COLO829 (cell line): ENCODE data around the gene CYB561.
A peak's percentile ranks its signal among the peaks of the same experiment; 100 is the strongest.
"Not testable (repeated sequence)": the region's sequence is repeated elsewhere in the genome, so short reads cannot be mapped to it uniquely, and the experiment has no call there.

Source experiments
- DNase-seq: peaks from one replicate; pipeline ENCODE4 v3.0.0; 2012; ENCODE audit warnings: low spot score

Gene CYB561

DNA sequence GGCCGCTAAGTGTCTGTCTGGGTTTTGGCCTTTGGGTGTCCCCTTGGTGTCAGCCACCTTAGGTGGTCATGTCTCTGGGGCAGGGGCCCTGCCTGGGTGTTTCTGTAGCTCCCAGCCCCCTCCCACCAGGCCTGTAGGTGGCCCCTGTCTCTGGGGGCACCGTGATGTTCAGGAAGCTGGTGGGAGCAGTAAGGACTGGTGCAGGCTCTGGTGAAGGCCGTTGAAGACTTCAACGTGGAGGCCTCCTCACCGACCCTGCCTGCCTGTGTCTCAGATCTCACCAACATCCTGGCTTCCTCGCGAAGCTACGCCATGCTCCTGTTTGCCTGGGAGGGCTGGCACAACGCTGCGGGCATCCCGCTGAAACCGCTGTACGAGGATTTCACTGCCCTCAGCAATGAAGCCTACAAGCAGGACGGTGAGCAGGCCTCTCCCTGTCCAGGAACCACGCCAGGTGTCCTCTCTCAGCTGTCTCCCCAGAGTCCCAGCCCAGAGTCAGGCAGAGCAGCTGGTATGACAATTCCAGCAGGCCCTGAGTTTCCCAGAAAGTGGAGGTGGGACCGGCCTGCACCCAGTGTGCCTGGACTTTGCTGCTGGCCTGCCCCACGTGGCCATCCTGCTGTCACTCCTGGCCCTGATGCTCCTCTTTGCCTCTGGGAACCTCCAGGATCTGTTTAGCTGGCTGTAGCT is 33.5 kb upstream of the CYB561 start:
- DNase-seq = no peak

DNA sequence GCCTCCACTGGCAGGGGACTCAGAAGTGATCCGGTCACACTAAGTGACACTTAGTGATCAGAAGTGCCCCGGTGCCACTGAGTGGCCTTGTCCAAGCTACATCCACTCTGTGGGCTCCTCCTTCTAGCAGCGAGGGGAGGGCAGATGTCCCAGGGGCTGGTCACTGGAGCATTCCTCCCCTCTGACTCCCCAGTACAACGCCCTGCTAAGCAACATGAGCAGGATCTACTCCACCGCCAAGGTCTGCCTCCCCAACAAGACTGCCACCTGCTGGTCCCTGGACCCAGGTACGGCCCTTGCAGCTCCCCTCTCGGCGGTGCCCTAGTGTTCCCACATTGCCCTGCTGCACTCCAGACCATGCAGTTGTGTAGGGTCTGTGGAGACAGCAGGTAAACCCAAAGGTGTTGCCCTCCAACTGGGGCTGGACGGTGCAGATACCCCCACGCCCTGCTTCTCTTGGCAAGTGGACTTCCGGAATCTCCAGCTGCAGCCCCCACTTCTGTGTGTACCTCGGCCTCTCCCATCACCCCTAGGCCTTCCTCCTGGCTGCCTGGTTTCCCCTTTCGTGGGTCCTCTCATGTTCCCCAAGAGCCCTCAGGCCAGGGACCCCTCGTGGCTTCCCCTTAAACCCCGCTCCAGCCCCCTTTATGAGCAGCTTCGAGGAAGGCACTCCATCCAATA is 32.8 kb upstream of the CYB561 start:
- DNase-seq = peak; percentile 74

GRCh38 chr17:63477480-63478440 is 31.7 kb upstream of the CYB561 start:
- no peak for DNase-seq

DNA sequence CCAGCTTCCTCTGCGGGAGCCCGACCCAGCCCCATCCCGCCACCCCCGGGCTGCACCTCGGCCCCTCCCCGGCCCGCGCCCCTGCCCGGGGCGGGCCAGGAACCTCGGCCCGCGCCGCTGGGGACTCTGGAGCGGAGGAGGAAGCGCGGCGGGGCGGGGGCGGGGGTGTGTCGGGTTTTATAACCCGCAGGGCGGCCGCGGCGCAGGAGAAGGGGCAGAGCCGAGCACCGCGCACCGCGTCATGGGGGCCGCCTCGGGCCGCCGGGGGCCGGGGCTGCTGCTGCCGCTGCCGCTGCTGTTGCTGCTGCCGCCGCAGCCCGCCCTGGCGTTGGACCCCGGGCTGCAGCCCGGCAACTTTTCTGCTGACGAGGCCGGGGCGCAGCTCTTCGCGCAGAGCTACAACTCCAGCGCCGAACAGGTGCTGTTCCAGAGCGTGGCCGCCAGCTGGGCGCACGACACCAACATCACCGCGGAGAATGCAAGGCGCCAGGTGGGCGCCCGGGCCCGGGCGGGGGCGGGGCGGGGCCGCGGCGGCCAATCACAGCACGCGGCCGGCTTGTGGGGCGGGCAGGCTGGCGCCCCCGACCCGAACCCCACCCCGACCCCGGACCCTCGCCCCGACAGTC is 30.9 kb upstream of the CYB561 start, which contains the start of gene ACE:
TSS of gene ACE (plus strand) at position 208 of the 626 bp plus-strand sequence. CDS start at position 242, 34 bp downstream.
- no peak for DNase-seq

- DNase-seq = no peak
Measured at GRCh38 chr17:63476459-63476853, 30.4 kb upstream of the CYB561 start.

DNA sequence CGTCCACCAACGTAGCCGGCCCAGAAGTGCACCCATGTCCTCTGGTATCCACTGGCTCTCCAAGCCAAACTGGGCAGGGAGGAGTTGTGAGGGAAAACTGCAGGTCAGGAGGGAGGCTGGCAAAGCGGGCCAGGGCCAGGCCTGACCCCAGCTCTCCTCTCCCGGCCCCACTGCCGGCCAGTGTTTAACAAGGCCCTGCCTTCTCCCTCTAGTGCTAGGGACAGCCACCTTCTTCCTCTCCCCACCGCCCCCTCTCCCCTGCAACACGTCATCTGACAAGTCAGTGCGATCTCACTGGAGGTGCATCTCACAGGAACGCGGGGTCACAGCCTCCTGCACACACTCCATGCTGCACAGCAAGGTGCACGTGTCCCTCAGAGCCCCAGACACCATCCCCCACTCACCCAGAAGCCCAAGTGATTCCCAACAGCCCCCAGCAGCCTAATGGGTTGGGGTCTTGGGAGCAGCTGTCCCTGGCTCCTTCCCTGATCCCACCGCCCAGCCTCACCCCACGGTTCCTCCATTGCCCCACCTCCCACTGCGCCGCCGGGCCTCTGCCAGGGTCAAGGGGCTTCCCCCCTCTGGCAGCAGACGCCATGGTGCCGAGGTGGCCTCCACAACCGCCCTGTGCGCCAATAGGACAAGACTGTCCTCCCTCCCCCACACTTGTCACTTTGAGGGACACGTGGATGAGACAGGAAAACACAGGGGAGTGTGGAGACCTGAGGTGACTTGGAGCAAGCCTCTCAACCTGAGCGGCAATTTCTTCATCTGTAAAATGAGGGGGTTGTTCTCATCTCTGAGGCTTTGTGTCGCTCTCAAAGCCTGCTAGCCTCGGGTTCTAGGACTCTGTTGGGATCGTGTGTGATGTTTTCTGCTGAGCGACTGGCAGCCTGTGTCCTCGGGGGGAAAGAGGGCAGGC is 29.6 kb upstream of the CYB561 start:
- DNase-seq = no peak

DNA sequence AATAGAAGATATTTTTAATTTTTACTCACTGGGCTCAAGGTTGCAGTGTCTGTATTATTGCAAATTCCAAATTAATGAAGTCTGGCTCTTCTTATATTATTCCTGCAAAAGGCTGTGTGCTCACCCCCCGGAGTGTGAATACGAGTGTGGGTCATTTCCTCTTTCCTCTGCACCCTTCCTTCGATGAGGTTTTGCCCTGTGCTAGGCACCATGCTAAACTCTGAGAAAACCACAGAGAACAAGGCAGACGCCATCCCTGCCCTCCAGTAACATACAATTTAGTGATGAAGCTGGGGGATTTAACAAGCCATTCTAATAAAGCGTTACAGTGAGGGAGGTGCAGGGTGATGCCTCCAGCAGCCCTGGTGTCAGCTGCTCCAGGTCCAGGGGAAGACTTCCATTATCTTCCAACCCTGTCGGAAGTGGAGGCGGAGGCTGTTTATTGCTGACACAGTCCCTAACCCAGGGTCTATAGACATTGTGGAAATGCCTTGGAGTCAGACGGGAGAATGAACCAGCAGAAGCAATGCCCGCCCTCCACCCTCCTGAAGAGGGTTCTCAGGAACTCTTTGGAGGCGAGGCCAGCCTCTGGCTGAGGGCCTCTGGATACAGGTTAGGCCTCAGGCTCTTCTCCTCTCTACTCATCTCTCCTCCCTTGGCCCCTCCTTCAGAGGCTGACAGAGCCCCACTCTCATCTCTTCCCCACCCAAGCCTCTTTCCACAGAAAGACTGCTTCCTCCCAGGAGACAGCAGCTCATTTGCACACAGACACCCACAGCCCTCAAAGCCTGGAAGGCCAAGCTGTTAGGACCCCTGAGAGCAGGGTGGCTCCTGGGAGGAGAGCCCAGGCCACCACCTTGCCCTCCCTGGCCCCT is 28.7 kb upstream of the CYB561 start:
- DNase-seq = no peak

DNA sequence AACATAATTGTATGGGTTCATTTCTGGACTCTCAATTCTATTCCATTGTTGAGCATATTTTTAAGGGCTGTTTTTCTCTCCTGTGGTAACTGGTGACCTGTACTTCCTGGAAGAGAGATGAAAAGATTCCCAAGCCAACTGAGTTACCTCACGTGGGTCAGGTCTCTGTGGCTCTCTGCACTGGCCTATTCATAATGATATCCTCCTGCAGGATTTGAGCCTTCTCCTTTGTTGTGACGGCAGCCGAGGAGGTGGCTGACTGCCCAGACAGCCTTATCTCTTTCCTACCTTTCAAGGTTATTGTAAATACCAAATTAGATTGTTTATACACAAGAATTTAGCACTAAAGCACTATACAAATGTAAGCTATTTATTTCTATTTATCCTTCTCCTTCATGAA is 28.1 kb upstream of the CYB561 start:
- no peak for DNase-seq

DNA sequence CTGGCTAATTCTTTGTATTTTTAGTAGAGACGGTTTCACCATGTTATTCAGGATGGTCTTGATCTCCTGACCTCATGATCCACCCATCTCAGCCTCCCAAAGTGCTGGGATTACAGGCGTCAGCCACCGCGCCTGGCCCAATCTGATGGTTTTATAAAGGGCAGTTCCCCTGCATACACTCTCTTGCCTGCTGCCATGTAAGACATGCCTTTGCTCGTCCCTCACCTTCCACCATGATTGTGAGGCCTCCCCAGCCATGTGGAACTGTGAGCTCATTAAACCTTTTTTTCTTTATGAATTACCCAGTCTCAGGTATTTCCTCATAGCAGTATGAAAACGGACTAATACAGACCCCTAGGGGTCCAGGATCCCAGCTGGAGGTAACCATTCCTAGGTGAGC is 22.0 kb upstream of the CYB561 start:
- DNase-seq = not testable (repeated sequence)

- DNase-seq = no peak
Measured at GRCh38 chr17:63464691-63465236, 18.7 kb upstream of the CYB561 start.

DNA sequence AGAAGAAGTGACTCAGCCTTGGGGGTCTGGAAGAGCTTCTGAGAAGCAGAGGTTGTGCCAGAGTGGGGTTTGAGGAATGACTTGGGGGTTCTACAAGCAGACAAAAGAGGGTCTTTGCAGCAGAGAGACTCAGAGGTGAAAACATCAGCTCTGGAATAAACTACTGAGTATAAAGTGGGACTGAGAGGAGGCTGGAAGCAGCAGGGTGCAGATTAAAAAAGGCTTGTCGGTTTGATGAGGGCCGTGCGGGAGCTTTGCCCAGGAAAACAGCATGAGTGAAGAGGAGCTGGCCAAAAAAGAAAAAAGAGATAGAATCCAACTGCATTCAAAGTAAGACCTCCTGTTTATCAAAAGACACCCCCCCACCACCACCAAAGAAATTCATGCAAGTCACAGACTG is 17.7 kb upstream of the CYB561 start:
- DNase-seq = no peak

GRCh38 chr17:63460018-63460417 is 13.9 kb upstream of the CYB561 start:
- DNase-seq = no peak

DNA sequence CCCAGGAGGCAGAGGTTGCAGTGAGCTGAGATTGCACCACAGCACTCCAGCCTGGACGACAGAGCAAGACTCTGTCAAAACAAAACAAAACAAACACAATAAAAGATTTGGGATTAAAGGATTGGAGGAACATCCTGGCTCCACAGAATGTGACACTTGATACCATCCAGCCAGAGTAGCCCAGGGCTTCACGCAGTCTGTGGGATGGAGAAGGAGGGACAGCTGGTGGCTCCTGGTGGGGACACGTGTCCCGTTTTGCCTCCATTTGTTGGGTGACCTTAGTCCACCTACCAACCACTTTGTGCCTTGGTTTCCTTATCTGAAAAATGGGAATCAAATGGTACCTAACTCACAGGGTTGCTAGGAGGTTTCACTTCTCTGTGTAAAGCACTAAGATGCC is 12.4 kb upstream of the CYB561 start:
- no peak for DNase-seq

- no peak for DNase-seq
Measured at GRCh38 chr17:63455417-63455816, 9.3 kb upstream of the CYB561 start.

- DNase-seq = no peak
Measured at GRCh38 chr17:63454915-63455314, 8.8 kb upstream of the CYB561 start.

GRCh38 chr17:63454357-63454756 is 8.3 kb upstream of the CYB561 start:
- not testable (repeated sequence) for DNase-seq

- no peak for DNase-seq
Measured at GRCh38 chr17:63452962-63453551, 7.0 kb upstream of the CYB561 start.

- no peak for DNase-seq
Measured at GRCh38 chr17:63452046-63452961, 6.2 kb upstream of the CYB561 start.
